Measurements from ENCODE around the gene ESRRG. TPM values are rescaled to one million over a fixed set of nuclear protein-coding genes. Genes with fewer than 3 reads are reported as not detected.

The ESRRG gene
- total RNA-seq, 1 experiment from 2014 or later: 0.44 TPM

DNA sequence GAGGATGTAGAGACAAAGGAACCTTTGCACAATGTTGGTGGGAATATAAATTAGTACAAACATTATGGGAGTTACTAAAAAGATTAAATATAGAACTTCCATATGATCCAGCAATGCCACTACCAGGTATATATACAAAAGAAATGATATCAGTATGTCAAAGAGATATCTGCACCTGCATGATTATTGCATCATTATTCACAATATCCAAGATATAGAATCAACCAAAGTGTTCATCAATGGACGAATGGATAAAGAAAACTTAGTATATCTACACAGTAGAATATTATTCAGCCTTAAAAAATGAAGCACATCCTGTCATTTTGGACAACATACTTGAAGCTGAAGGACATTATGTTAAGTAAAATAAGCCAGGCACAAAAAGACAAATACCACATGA, 238.2 kb downstream of the ESRRG start:
- Histone ChIP-seq H3K9me3 (ENCODE audit: control insufficient read depth, low read depth, low read length) (no peaks in the 10 kb centered on the region), H3K23me2 (ENCODE audit: insufficient read length, low read depth, low read length, poor library complexity, severe bottlenecking) (no peaks in the 10 kb centered on the region), H4K91ac (ENCODE audit: insufficient read length, low read depth, low read length) (no peak overlapping the region), H2AFZ (ENCODE audit: low read length) (no peak overlapping the region), H2AK5ac (ENCODE audit: insufficient read length, low read length) (no peak overlapping the region), H3K9ac (ENCODE audit: extremely low read depth, insufficient read length, low read length) (no peak overlapping the region), H3K27ac (ENCODE audit: insufficient read length, low read depth, low read length) (no peak overlapping the region), H3K79me1 (ENCODE audit: insufficient read depth, low read depth, low read length, poor library complexity, severe bottlenecking) (no peaks in the 10 kb centered on the region), H3K4me1 (ENCODE audit: insufficient read depth, low read length) (no peaks in the 10 kb centered on the region), H3K56ac (ENCODE audit: insufficient read length, low read depth, low read length) (no peak overlapping the region), H3K4me2 (ENCODE audit: insufficient read depth, insufficient read length, low read length) (no peak overlapping the region), H3T11ph (ENCODE audit: low read length) (no peak overlapping the region), H2BK12ac (ENCODE audit: insufficient read length, low read depth, low read length) (no peak overlapping the region), H3K79me2 (ENCODE audit: insufficient read depth, low read length) (no peaks in the 10 kb centered on the region), H3K23ac (ENCODE audit: insufficient read length, low read depth, low read length) (no peak overlapping the region), H2BK120ac (ENCODE audit: low read depth, low read length, poor library complexity, severe bottlenecking) (no peak overlapping the region), H3K18ac (ENCODE audit: insufficient read length, low read depth, low read length) (no peak overlapping the region), H2BK5ac (ENCODE audit: insufficient read length, low read length) (no peak overlapping the region), H4K5ac (ENCODE audit: insufficient read length, low read depth, low read length) (no peak overlapping the region), H2BK20ac (ENCODE audit: low read depth, low read length, poor library complexity, severe bottlenecking) (no peak overlapping the region), H3K14ac (ENCODE audit: insufficient read depth, low read length) (no peak overlapping the region), H4K8ac (replicated peaks; ENCODE audit: insufficient read length, low read depth, low read length) (no peak overlapping the region), H3K4ac (ENCODE audit: low read depth, low read length) (no peak overlapping the region), H2BK15ac (ENCODE audit: low read depth, low read length) (no peak overlapping the region), H3K27me3 (ENCODE audit: insufficient read depth, low read length) (no peaks in the 10 kb centered on the region), H4K20me1 (ENCODE audit: control insufficient read depth, insufficient read depth, insufficient read length) (no peaks in the 10 kb centered on the region)
- peaks cover 5 to 10% of the 10 kb centered on the region in 2 experiments; a peak in 3 of 4 replicates for H3K4me1 Mint-ChIP-seq
- DNase-seq: no peak
- peaks cover 0 to 9% of the 10 kb centered on the region in 2 experiments; a peak in 2 of 5 replicates for H3K9me3 Mint-ChIP-seq
- TF ChIP-seq, protein P1, sequence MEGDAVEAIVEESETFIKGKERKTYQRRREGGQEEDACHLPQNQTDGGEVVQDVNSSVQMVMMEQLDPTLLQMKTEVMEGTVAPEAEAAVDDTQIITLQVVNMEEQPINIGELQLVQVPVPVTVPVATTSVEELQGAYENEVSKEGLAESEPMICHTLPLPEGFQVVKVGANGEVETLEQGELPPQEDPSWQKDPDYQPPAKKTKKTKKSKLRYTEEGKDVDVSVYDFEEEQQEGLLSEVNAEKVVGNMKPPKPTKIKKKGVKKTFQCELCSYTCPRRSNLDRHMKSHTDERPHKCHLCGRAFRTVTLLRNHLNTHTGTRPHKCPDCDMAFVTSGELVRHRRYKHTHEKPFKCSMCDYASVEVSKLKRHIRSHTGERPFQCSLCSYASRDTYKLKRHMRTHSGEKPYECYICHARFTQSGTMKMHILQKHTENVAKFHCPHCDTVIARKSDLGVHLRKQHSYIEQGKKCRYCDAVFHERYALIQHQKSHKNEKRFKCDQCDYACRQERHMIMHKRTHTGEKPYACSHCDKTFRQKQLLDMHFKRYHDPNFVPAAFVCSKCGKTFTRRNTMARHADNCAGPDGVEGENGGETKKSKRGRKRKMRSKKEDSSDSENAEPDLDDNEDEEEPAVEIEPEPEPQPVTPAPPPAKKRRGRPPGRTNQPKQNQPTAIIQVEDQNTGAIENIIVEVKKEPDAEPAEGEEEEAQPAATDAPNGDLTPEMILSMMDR (conservative IDR thresholded peaks at IDR 0.05): no peak
- peaks cover 24% of the 10 kb centered on the region for H3K27me3 Mint-ChIP-seq (ENCODE audit: low read depth)
- H3K4me3 Mint-ChIP-seq: peak overlapping the region in 1 of 2 experiments; percentile 58; a peak in 1 of 5 replicates
- H3K36me3 Mint-ChIP-seq (ENCODE audit: insufficient read depth in 1 of 3, low read depth in 3 of 3): peaks cover 0 to 6% (median 2%) of the 10 kb centered on the region in 3 experiments; a peak in 4 of 7 replicates
- H3K27ac Mint-ChIP-seq: no peak overlapping the region
- no CpG with 5 or more reads among the region's 1 CpG for WGBS (ENCODE audit: extremely low coverage, insufficient read length, low lambda C conversion rate)

Data from H9 (cell line).